ENCODE data around the gene MAGEA12. TPM values are rescaled to one million over a fixed set of nuclear protein-coding genes. Genes with fewer than 3 reads are reported as not detected.
"Not testable (repeated sequence)": the region's sequence is repeated elsewhere in the genome, so short reads cannot be mapped to it uniquely, and the experiment has no call there.

The MAGEA12 gene
- total and polyA plus RNA-seq, 10 of the 15 experiments (the other 5 are each of a cell fraction or from before 2014, with no cell fraction given) = 1.3 TPM; not detected in 9

- no peak for TF ChIP-seq SMAD1 (IDR thresholded peaks at IDR 0.05; ENCODE audit: low read depth, partially characterized antibody)
- no peak for TF ChIP-seq GATAD2B (conservative IDR thresholded peaks at IDR 0.05; ENCODE audit: low read depth)
Measured at GRCh38 chrX:152735101-152735500, 1.5 kb downstream of the MAGEA12 start (continued).

- H2AFZ ChIP-seq (ENCODE audit: control insufficient read depth, low read depth, low read length) = no peak overlapping the region
- H3K27ac ChIP-seq (ENCODE audit: control insufficient read depth, insufficient read depth) = no peak overlapping the region
- intact Hi-C loops (cut with micrococcal nuclease; ENCODE audit: unreplicated experiment) (no loop called here), in situ Hi-C loops (cut with MboI) (no loop called here)
- CTCF ChIA-PET = no interaction called here
- WGBS (ENCODE audit: insufficient coverage, insufficient replicate concordance, low lambda C conversion rate, missing lambda C conversion rate) = 46% methylated on average over 12 of the region's 12 CpGs
- H3K4me3 ChIP-seq = no peak overlapping the region
- ATAC-seq (no peak), DNase-seq (ENCODE audit: low read depth, low spot score) (no peak), FAIRE-seq (no peak)
- no peaks in the 10 kb centered on the region for H3K36me3 ChIP-seq (ENCODE audit: control insufficient read depth in 2 of 2, insufficient read depth in 2 of 2, low read length in 1 of 2)
- SMC1A ChIA-PET (ENCODE audit: uncharacterized antibody, unreplicated experiment) = no interaction called here
- BruUV-seq (replicated peaks) = no TSS peak
- POLR2A ChIA-PET = no interaction called here
- no peaks in the 10 kb centered on the region for H3K4me1 ChIP-seq (ENCODE audit: control insufficient read depth, insufficient read depth, low read length)
- no peak overlapping the region for H3K4me2 ChIP-seq (ENCODE audit: control insufficient read depth, insufficient read depth)
- H3K27me3 ChIP-seq (replicated peaks in 1 of 2; ENCODE audit: control insufficient read depth in 2 of 2, insufficient read depth in 2 of 2, low read length in 1 of 2) = no peaks in the 10 kb centered on the region
- TF ChIP-seq TCF12 (IDR thresholded peaks at IDR 0.05; ENCODE audit: low read depth, low read length) (no peak), SPI1 (IDR thresholded peaks at IDR 0.05; ENCODE audit: borderline replicate concordance, insufficient read depth, low read depth, low read length) (no peak), STAT3 (IDR thresholded peaks at IDR 0.05; ENCODE audit: low read depth, low read length) (no peak), CBX3 (IDR thresholded peaks at IDR 0.05; ENCODE audit: borderline replicate concordance, low read depth) (no peak), IRF5 (IDR thresholded peaks at IDR 0.05; ENCODE audit: borderline replicate concordance) (no peak), HCFC1 (IDR thresholded peaks at IDR 0.05; ENCODE audit: low read length) (no peak), ATF3 (IDR thresholded peaks at IDR 0.05; ENCODE audit: borderline replicate concordance, extremely low read depth, low read depth, low read length) (no peak), EP300 (IDR thresholded peaks at IDR 0.05; ENCODE audit: borderline replicate concordance in 1 of 2, control insufficient read depth in 1 of 2, low read depth in 2 of 2, low read length in 2 of 2) (no peak), ZNF274 (IDR thresholded peaks at IDR 0.05; ENCODE audit: insufficient read depth, insufficient read length) (no peak), RFX5 (IDR thresholded peaks at IDR 0.05; ENCODE audit: low read depth, low read length) (no peak)
- no peaks in the 10 kb centered on the region for H4K20me1 ChIP-seq (ENCODE audit: control insufficient read depth, insufficient read depth)
- RAD21 ChIA-PET (ENCODE audit: unreplicated experiment) = no interaction called here
- no peaks in the 10 kb centered on the region for H3K79me2 ChIP-seq (ENCODE audit: control insufficient read depth, insufficient read depth, low read length)
- no peaks in the 10 kb centered on the region for H3K9me3 ChIP-seq (replicated peaks; ENCODE audit: control insufficient read depth, insufficient read depth, low read length)
- no peak overlapping the region for H3K9ac ChIP-seq (ENCODE audit: control insufficient read depth, insufficient read depth, low read length)
Measured at GRCh38 chrX:152735860-152736511, 2.4 kb downstream of the MAGEA12 start.

- H4K20me1 ChIP-seq (ENCODE audit: control insufficient read depth, insufficient read depth); RAD21 ChIA-PET (ENCODE audit: unreplicated experiment); DNase-seq (ENCODE audit: low read depth, low spot score); H3K27me3 ChIP-seq (replicated peaks in 1 of 2; ENCODE audit: control insufficient read depth in 2 of 2, insufficient read depth in 2 of 2, low read length in 1 of 2); intact Hi-C loops (cut with micrococcal nuclease; ENCODE audit: unreplicated experiment); SMC1A ChIA-PET (ENCODE audit: uncharacterized antibody, unreplicated experiment); H3K4me3 ChIP-seq; BruUV-seq (replicated peaks); H3K4me1 ChIP-seq (ENCODE audit: control insufficient read depth, insufficient read depth, low read length); FAIRE-seq; ATAC-seq; H3K27ac ChIP-seq (ENCODE audit: control insufficient read depth, insufficient read depth); H3K9ac ChIP-seq (ENCODE audit: control insufficient read depth, insufficient read depth, low read length); H3K9me3 ChIP-seq (replicated peaks; ENCODE audit: control insufficient read depth, insufficient read depth, low read length); H2AFZ ChIP-seq (ENCODE audit: control insufficient read depth, low read depth, low read length); CTCF ChIA-PET; H3K36me3 ChIP-seq (ENCODE audit: control insufficient read depth in 2 of 2, insufficient read depth in 2 of 2, low read length in 1 of 2); POLR2A ChIA-PET; H3K79me2 ChIP-seq (ENCODE audit: control insufficient read depth, insufficient read depth, low read length); H3K4me2 ChIP-seq (ENCODE audit: control insufficient read depth, insufficient read depth); in situ Hi-C loops (cut with MboI): not testable (repeated sequence)
- WGBS (ENCODE audit: insufficient coverage, insufficient replicate concordance, low lambda C conversion rate, missing lambda C conversion rate) = 23% methylated on average over 12 of the region's 12 CpGs
Measured at GRCh38 chrX:152736528-152736927, 3.0 kb downstream of the MAGEA12 start.
